MM.1S (cell line): ENCODE measurements around the gene ALDH1B1.

Experiments
- DNase-seq: peaks from one replicate; pipeline ENCODE4 v3.0.0-alpha.2; 2015
- H2AFZ ChIP-seq: fragments of 300-600 bp; sonication (generic); 2 replicates; pipeline ENCODE4 v1.6.0; 2016; ENCODE audit warnings: antibody characterized with exemption, low read length
- H3F3A ChIP-seq: fragments of 300-600 bp; sonication (generic); 2 replicates; pipeline ENCODE4 v1.6.1; 2016; ENCODE audit warnings: mild to moderate bottlenecking, antibody characterized with exemption, low read length, moderate library complexity, mixed read lengths; ENCODE audit not compliant: insufficient read depth
- H3K27ac ChIP-seq: fragments of 300-600 bp; sonication (generic); 2 replicates; pipeline ENCODE4 v1.5.1; 2016; ENCODE audit warnings: mild to moderate bottlenecking, low read length
- H3K27me3 ChIP-seq: fragments of 300-600 bp; sonication (generic); replicated peaks from 2 replicates; pipeline ENCODE4 v1.6.0; 2016; ENCODE audit warnings: low read length; ENCODE audit not compliant: insufficient read depth
- H3K36me3 ChIP-seq: fragments of 300-600 bp; sonication (generic); replicated peaks from 2 replicates; pipeline ENCODE4 v1.6.1; 2016; ENCODE audit warnings: mild to moderate bottlenecking, low read length, mixed read lengths; ENCODE audit not compliant: insufficient read depth
- H3K4me1 ChIP-seq: fragments of 300-600 bp; sonication (generic); 2 replicates; pipeline ENCODE4 v1.6.1; 2016; ENCODE audit warnings: low read length, mixed read lengths
- H3K4me2 ChIP-seq: fragments of 300-600 bp; sonication (generic); 2 replicates; pipeline ENCODE4 v1.6.0; 2016; ENCODE audit warnings: low read depth, low read length
- H3K4me3 ChIP-seq: fragments of 300-600 bp; sonication (generic); 2 replicates; pipeline ENCODE4 v1.5.1; 2016; ENCODE audit warnings: low read length, mixed read lengths
- H3K79me2 ChIP-seq: fragments of 300-600 bp; sonication (generic); 2 replicates; pipeline ENCODE4 v1.6.1; 2016; ENCODE audit warnings: mixed run types, low read length, mixed read lengths
- H3K9ac ChIP-seq: fragments of 300-600 bp; sonication (generic); 2 replicates; pipeline ENCODE4 v1.6.1; 2016; ENCODE audit warnings: low read length, mixed read lengths
- H3K9me2 ChIP-seq: fragments of 300-600 bp; sonication (generic); replicated peaks from 2 replicates; pipeline ENCODE4 v1.6.1; 2016; ENCODE audit warnings: mild to moderate bottlenecking, low read length, mixed read lengths; ENCODE audit not compliant: insufficient read depth
- H3K9me3 ChIP-seq: fragments of 300-600 bp; sonication (generic); replicated peaks from 2 replicates; pipeline ENCODE4 v1.6.1; 2016; ENCODE audit warnings: mild to moderate bottlenecking, low read length, mixed read lengths; ENCODE audit not compliant: insufficient read depth
- H4K20me1 ChIP-seq: fragments of 300-600 bp; sonication (generic); 2 replicates; pipeline ENCODE4 v1.6.1; 2016; ENCODE audit warnings: mild to moderate bottlenecking, low read length, moderate library complexity, mixed read lengths; ENCODE audit not compliant: insufficient read depth
- CTCF ChIP-seq: fragments of 300-600 bp; sonication (generic); IDR thresholded peaks from 2 replicates; pipeline ENCODE4 v1.5.1; 2016; ENCODE audit warnings: antibody characterized with exemption, low read length, mixed read lengths
- EZH2 ChIP-seq: fragments of 300-600 bp; sonication (generic); optimal IDR thresholded peaks from 2 replicates; pipeline ENCODE3; 2017; ENCODE audit warnings: low read depth, mild to moderate bottlenecking, antibody characterized with exemption, low read length, mixed read lengths
- EZH2phosphoT487 ChIP-seq: fragments of 300-600 bp; sonication (generic); IDR thresholded peaks from 2 replicates; pipeline ENCODE4 v1.6.1; 2018; ENCODE audit warnings: antibody characterized with exemption, low read length

ALDH1B1 gene

GRCh38 chr9:38385896-38386295, 6.6 kb upstream of the ALDH1B1 start:
- Histone ChIP-seq H3K79me2 (no peaks in the 10 kb centered on the region), H3K9ac (no peak overlapping the region), H3K4me3 (no peak overlapping the region), H4K20me1 (no peaks in the 10 kb centered on the region), H3K4me1 (no peaks in the 10 kb centered on the region), H3K27me3 (no peaks in the 10 kb centered on the region), H3K4me2 (no peak overlapping the region), H3K27ac (no peak overlapping the region), H3F3A (no peaks in the 10 kb centered on the region), H3K9me3 (no peaks in the 10 kb centered on the region), H3K36me3 (no peaks in the 10 kb centered on the region), H3K9me2 (no peaks in the 10 kb centered on the region), H2AFZ (no peak overlapping the region)
- no peak for TF ChIP-seq EZH2
- no peak for TF ChIP-seq EZH2phosphoT487
- no peak for TF ChIP-seq CTCF
- no peak for DNase-seq

GRCh38 chr9:38386319-38386895, 6.1 kb upstream of the ALDH1B1 start:
- no peaks in the 10 kb centered on the region for H3K9me3 ChIP-seq
- H2AFZ ChIP-seq, result no peak overlapping the region
- H3K4me2 ChIP-seq, result no peak overlapping the region
- H3K27me3 ChIP-seq, result no peaks in the 10 kb centered on the region
- H3K36me3 ChIP-seq, result no peaks in the 10 kb centered on the region
- H3K4me3 ChIP-seq, result no peak overlapping the region
- H3K9me2 ChIP-seq, result no peaks in the 10 kb centered on the region
- no peak overlapping the region for H3K9ac ChIP-seq
- no peak overlapping the region for H3K27ac ChIP-seq
- no peak for DNase-seq
- H4K20me1 ChIP-seq, result no peaks in the 10 kb centered on the region
- no peaks in the 10 kb centered on the region for H3F3A ChIP-seq
- H3K79me2 ChIP-seq, result no peaks in the 10 kb centered on the region
- no peak for TF ChIP-seq EZH2
- TF ChIP-seq EZH2phosphoT487, result no peak
- no peak for TF ChIP-seq CTCF
- H3K4me1 ChIP-seq, result no peaks in the 10 kb centered on the region

GRCh38 chr9:38387066-38387465, 5.4 kb upstream of the ALDH1B1 start:
- H3K9me3 ChIP-seq, result no peaks in the 10 kb centered on the region
- no peak overlapping the region for H2AFZ ChIP-seq
- no peak overlapping the region for H3K9ac ChIP-seq
- H3K9me2 ChIP-seq, result no peaks in the 10 kb centered on the region
- H3K4me3 ChIP-seq, result no peak overlapping the region
- H3K27me3 ChIP-seq, result no peaks in the 10 kb centered on the region
- H3K36me3 ChIP-seq, result no peaks in the 10 kb centered on the region
- DNase-seq, result no peak
- H3K4me2 ChIP-seq, result no peak overlapping the region
- H3K4me1 ChIP-seq, result no peaks in the 10 kb centered on the region
- no peaks in the 10 kb centered on the region for H4K20me1 ChIP-seq
- no peaks in the 10 kb centered on the region for H3K79me2 ChIP-seq
- H3F3A ChIP-seq, result no peaks in the 10 kb centered on the region
- TF ChIP-seq CTCF, result no peak
- no peak for TF ChIP-seq EZH2
- no peak for TF ChIP-seq EZH2phosphoT487
- no peak overlapping the region for H3K27ac ChIP-seq
